B cell (primary cell): ENCODE results near the gene HDGFL2. TPM values are rescaled to one million over a fixed set of nuclear protein-coding genes. Genes with fewer than 3 reads are reported as not detected.

Experiments used
- ATAC-seq: fragments of 200-7000 bp; cut with Tn5 transposase; one replicate; pipeline ENCODE4 v1.10.0; 2021; ENCODE audit warnings: low read depth, mild to moderate bottlenecking, moderate number of reproducible peaks, moderate library complexity
- CTCF ChIA-PET: fragments of 350-600 bp; sonication (Branson Sonifier 250); formaldehyde crosslinking; loops from one replicate; lab custom pipeline; 2021; ENCODE audit warnings: antibody characterized with exemption, inconsistent platforms; lab: Charles Lee
- POLR2A ChIA-PET: fragments of 350-600 bp; sonication (Branson Sonifier 250); formaldehyde crosslinking; loops from one replicate; lab custom pipeline; 2021; ENCODE audit warnings: antibody characterized with exemption; lab: Charles Lee
- DNase-seq: peaks from one replicate; pipeline ENCODE4 v3.0.0; 2013
- H2AFZ ChIP-seq: 2 replicates; pipeline ENCODE4 v1.6.1; 2012; ENCODE audit warnings: mild to moderate bottlenecking, low read depth, low read length; ENCODE audit not compliant: insufficient read depth, poor library complexity, severe bottlenecking
- H3K27ac ChIP-seq, 2 donors: 1 replicate in 1 of 2; 2 replicates in 1 of 2; pipeline ENCODE4 v1.5.1; 2012 to 2013; ENCODE audit warnings: low read length in 2 of 2, mild to moderate bottlenecking in 2 of 2, moderate library complexity in 1 of 2
- H3K27me3 ChIP-seq, 4 experiments: fragments of 200-600 bp in 1 of 4; sonication (generic) in 1 of 4; replicated peaks in 1 of 4; 1 replicate in 2 of 4; 2 replicates in 2 of 4; pipeline versions ENCODE4 v1.6.1 to v1.7.0; 2013 to 2016; ENCODE audit warnings: low read length in 3 of 4, mild to moderate bottlenecking in 2 of 4, mixed read lengths in 1 of 4, moderate library complexity in 1 of 4; ENCODE audit not compliant: insufficient read depth in 4 of 4, control insufficient read depth in 3 of 4; ENCODE audit errors: control extremely low read depth in 1 of 4
- H3K36me3 ChIP-seq, 2 experiments: replicated peaks in 1 of 2; 1 replicate in 1 of 2; 2 replicates in 1 of 2; pipeline versions ENCODE4 v1.6.1 to v1.7.1; 2013; ENCODE audit warnings: low read length in 1 of 2; ENCODE audit not compliant: insufficient read depth in 2 of 2, control insufficient read depth in 1 of 2; ENCODE audit errors: control extremely low read depth in 1 of 2, extremely low read depth in 1 of 2
- H3K4me1 ChIP-seq, 2 donors: fragments of 200-600 bp in 1 of 2; sonication (generic) in 1 of 2; 1 replicate in 1 of 2; 2 replicates in 1 of 2; pipeline versions ENCODE4 v1.5.1 to v1.6.1; 2013 to 2017; ENCODE audit warnings: low read length in 2 of 2; ENCODE audit not compliant: control insufficient read depth in 2 of 2, insufficient read depth in 2 of 2
- H3K4me2 ChIP-seq: replicated peaks from 2 replicates; pipeline ENCODE3; 2012; ENCODE audit warnings: mild to moderate bottlenecking, low read depth, low read length; ENCODE audit not compliant: poor library complexity, severe bottlenecking
- H3K4me3 ChIP-seq, 5 experiments: fragments of 200-600 bp in 1 of 5; sonication (generic) in 1 of 5; 1 replicate in 3 of 5; 2 replicates in 2 of 5; pipeline versions ENCODE4 v1.5.1 to v1.7.0; 2011 to 2016; ENCODE audit warnings: low read length in 4 of 5, mild to moderate bottlenecking in 4 of 5, low read depth in 2 of 5, control low read depth in 1 of 5, moderate library complexity in 1 of 5; ENCODE audit not compliant: insufficient read depth in 1 of 5; ENCODE audit errors: control extremely low read depth in 1 of 5, extremely low read depth in 1 of 5
- H3K79me2 ChIP-seq: fragments of 200-600 bp; sonication (generic); one replicate; pipeline ENCODE4 v1.6.0; 2016; ENCODE audit warnings: low read length; ENCODE audit not compliant: control insufficient read depth, insufficient read depth
- H3K9ac ChIP-seq: fragments of 200-600 bp; sonication (generic); 2 replicates; pipeline ENCODE4 v1.6.1; 2017; ENCODE audit warnings: mild to moderate bottlenecking, low read length, moderate library complexity
- H3K9me3 ChIP-seq, 3 donors: one replicate each; pipeline versions ENCODE4 v1.6.1 to v1.7.1; 2013; ENCODE audit warnings: low read length in 2 of 3; ENCODE audit not compliant: control insufficient read depth in 2 of 3, insufficient read depth in 1 of 3; ENCODE audit errors: control extremely low read depth in 1 of 3
- H4K20me1 ChIP-seq: 2 replicates; pipeline ENCODE4 v1.6.0; 2012; ENCODE audit warnings: mild to moderate bottlenecking, low read length; ENCODE audit not compliant: insufficient read depth, control insufficient read depth, poor library complexity, severe bottlenecking
- H3K27ac Mint-ChIP-seq: one replicate; pipeline ENCODE4 v1.8.0; 2021; ENCODE audit warnings: mixed read lengths
- H3K27me3 Mint-ChIP-seq: one replicate; pipeline ENCODE4 v1.8.0; 2021; ENCODE audit warnings: mixed read lengths
- H3K4me1 Mint-ChIP-seq: one replicate; pipeline ENCODE4 v1.8.0; 2021; ENCODE audit warnings: mixed read lengths
- H3K4me3 Mint-ChIP-seq: one replicate; pipeline ENCODE4 v1.8.0; 2021; ENCODE audit warnings: mixed read lengths
- H3K9me3 Mint-ChIP-seq: one replicate; pipeline ENCODE4 v1.8.0; 2022; ENCODE audit warnings: mixed read lengths; ENCODE audit not compliant: insufficient read depth
- CTCF ChIP-seq: fragments of 200-600 bp; IDR thresholded peaks from one replicate; pipeline ENCODE4 v1.8.0; 2022; ENCODE audit warnings: antibody characterized with exemption, mild to moderate bottlenecking
- EZH2 ChIP-seq: IDR thresholded peaks from 2 replicates; pipeline ENCODE4 v1.6.1; 2012; ENCODE audit warnings: borderline replicate concordance, low read depth, mild to moderate bottlenecking, moderate library complexity, low read length; ENCODE audit not compliant: insufficient read depth, poor library complexity, severe bottlenecking
- WGBS: methylation state at CpG from one replicate; pipeline ENCODE4 v1.1.5; 2013; ENCODE audit warnings: missing lambda C conversion rate; ENCODE audit not compliant: insufficient coverage; 5-methylcytosine and 5-hydroxymethylcytosine counted together
- intact Hi-C: fragments of 100-400 bp; cut with micrococcal nuclease; formaldehyde crosslinking; loops from one replicate; pipeline ENCODE4 v1.10.0; 2022
- polyA plus RNA-seq: library from polyadenylated mRNA; depleted of rRNA; stranded (reverse); fragments of >200 nt; gene quantifications from 2 replicates; pipeline ENCODE4 v1.2.3, GENCODE V29; 2012
- total RNA-seq, 2 donors: library from RNA; stranded (reverse); fragments of 120-200 nt in 1 of 2; gene quantifications; 1 replicate in 1 of 2; 2 replicates in 1 of 2; pipeline versions ENCODE4 v1.2.3 to v1.2.4, GENCODE V29; 2013 to 2022

The HDGFL2 gene
- total and polyA plus RNA-seq, 2 donors (not counting 1 experiment from before 2014, with no cell fraction given) = 18.4 to 49.9 TPM

DNA sequence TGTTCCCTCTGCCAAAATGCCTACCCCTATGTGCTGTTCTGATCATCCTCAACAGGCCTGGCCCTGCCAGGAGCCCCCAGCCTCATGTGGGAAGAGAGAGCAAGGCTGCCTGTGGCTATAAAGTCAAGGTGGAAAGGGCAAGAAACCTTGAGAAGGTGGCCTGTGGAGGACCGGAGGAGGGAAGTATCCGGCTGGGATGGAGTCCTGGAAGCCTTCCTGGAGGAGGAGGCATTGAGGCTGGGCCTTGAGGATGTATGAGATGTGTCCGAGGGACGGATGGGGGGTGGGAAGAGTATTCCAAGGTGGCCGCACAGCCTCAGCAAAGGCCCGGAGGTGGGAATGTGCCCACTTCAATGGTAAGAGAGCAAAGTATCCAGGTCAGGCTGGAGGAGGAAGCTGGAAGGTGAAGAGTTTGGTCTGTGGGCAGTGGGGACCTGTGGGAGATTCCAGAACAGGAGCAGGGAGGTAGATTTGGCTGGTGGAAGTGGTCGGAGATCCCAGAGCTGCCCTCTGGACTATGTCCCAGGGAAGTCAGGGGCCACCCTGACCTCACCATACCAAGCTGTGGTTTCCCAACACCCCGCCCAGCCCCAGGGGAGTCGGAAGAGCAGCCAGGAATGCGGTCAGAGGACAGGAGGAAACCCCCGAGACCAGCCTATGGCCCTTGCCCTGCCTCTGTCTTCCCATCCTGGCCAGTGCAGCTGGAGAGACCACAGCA lies 49.2 kb downstream of the HDGFL2 start:
- peaks cover 0 to 14% (median 0%) of the 10 kb centered on the region in 3 donors for H3K9me3 ChIP-seq
- no peak overlapping the region for H3K4me3 ChIP-seq
- no peaks in the 10 kb centered on the region for H3K4me1 ChIP-seq
- CTCF ChIA-PET = interaction anchor here (1.0 to 7.0 kb wide), 2 partner anchors 13 to 252 kb away, joined by 3 to 89 read pairs; partner anchors contain the start of gene PLIN5
- Mint-ChIP-seq H3K9me3 (no peaks in the 10 kb centered on the region), H3K4me3 (no peak overlapping the region), H3K27me3 (peaks cover 7% of the 10 kb centered on the region), H3K4me1 (no peaks in the 10 kb centered on the region), H3K27ac (no peak overlapping the region)
- DNase-seq = no peak
- peaks cover 0 to 2% (median 0%) of the 10 kb centered on the region in 4 experiments for H3K27me3 ChIP-seq
- no peak overlapping the region for H3K9ac ChIP-seq
- no peak for ATAC-seq
- no peaks in the 10 kb centered on the region for H3K36me3 ChIP-seq
- POLR2A ChIA-PET = interaction anchor here (0.6 kb wide), 1 partner anchor 36 kb away, joined by 5 read pairs; no protein-coding TSS in a partner anchor
- no peak overlapping the region for H3K4me2 ChIP-seq
- 90% methylated on average over 11 of the region's 11 CpGs for WGBS
- no peak overlapping the region for H3K27ac ChIP-seq
- no peak for TF ChIP-seq EZH2
- TF ChIP-seq CTCF = no peak
- H3K79me2 ChIP-seq = no peaks in the 10 kb centered on the region
- H2AFZ ChIP-seq = no peak overlapping the region
- no peaks in the 10 kb centered on the region for H4K20me1 ChIP-seq
- intact Hi-C loops = no loop called here

DNA sequence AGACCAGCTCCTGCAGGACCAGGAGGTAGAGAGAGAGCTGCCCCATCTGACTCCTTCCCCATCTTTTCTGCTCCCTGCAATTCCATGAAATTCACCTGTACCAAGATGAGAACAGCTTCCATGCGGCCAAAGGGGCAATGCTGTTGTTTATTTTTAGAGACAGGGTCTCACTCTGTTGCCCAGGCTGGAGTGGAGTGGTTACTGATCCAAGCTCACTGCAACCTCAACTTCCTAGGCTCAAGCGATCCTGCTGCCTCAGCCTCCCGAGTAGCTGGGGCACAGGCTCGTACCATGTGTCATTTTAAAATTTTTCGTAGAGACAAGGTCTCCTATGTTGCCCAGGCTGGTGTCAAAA lies 49.8 kb downstream of the HDGFL2 start:
- 89% methylated on average over 5 of the region's 5 CpGs for WGBS
- Mint-ChIP-seq H3K4me1 (no peaks in the 10 kb centered on the region), H3K27ac (no peak overlapping the region), H3K27me3 (peaks cover 7% of the 10 kb centered on the region), H3K4me3 (no peak overlapping the region), H3K9me3 (no peaks in the 10 kb centered on the region)
- H3K27me3 ChIP-seq = no peaks in the 10 kb centered on the region
- no peak overlapping the region for H3K4me3 ChIP-seq
- no peak overlapping the region for H2AFZ ChIP-seq
- no peak for DNase-seq
- POLR2A ChIA-PET = interaction anchor here (0.6 kb wide), 1 partner anchor 37 kb away, joined by 5 read pairs; no protein-coding TSS in a partner anchor
- no peak overlapping the region for H3K9ac ChIP-seq
- H3K4me1 ChIP-seq = no peaks in the 10 kb centered on the region
- H3K79me2 ChIP-seq = no peaks in the 10 kb centered on the region
- peaks cover 0 to 10% (median 0%) of the 10 kb centered on the region in 3 donors for H3K9me3 ChIP-seq
- ATAC-seq = no peak
- no peaks in the 10 kb centered on the region for H4K20me1 ChIP-seq
- H3K36me3 ChIP-seq = no peaks in the 10 kb centered on the region
- H3K4me2 ChIP-seq = no peak overlapping the region
- CTCF ChIA-PET = interaction anchor here (1.0 to 7.0 kb wide), 2 partner anchors 13 to 253 kb away, joined by 3 to 89 read pairs; partner anchors contain the start of gene PLIN5
- TF ChIP-seq CTCF (no peak), EZH2 (no peak)
- no peak overlapping the region for H3K27ac ChIP-seq
- intact Hi-C loops = no loop called here
